ENCODE results near the gene NELFA. TPM values are rescaled to one million over a fixed set of nuclear protein-coding genes. Genes with fewer than 3 reads are reported as not detected.
A peak's percentile ranks its signal among the peaks of the same experiment; 100 is the strongest.

NELFA gene
- total RNA-seq, 3 donors from 2014 or later: 14.1 to 22.0 (median 18.4) TPM

GRCh38 chr4:1985294-1985693 lies 23.5 kb downstream of the NELFA start:
- Histone ChIP-seq H3K9me3 (no peaks in the 10 kb centered on the region), H3K4me3 (no peak overlapping the region), H3K36me3 (peaks cover 12% of the 10 kb centered on the region), H3K27ac (no peak overlapping the region), H3K27me3 (no peaks in the 10 kb centered on the region), H3K4me1 (no peaks in the 10 kb centered on the region)
- no peak for TF ChIP-seq CTCF (IDR thresholded peaks at IDR 0.05)
- TF ChIP-seq POLR2AphosphoS5 (IDR thresholded peaks at IDR 0.05): no peak
- no peak for TF ChIP-seq POLR2A (IDR thresholded peaks at IDR 0.05)
- intact Hi-C loops (cut with DNase I; ENCODE audit: low total_unique reads): no loop called here
- DNase-seq (ENCODE audit: low spot score in 2 of 2): no peak

GRCh38 chr4:1984406-1985191 lies 24.2 kb downstream of the NELFA start:
- DNase-seq (ENCODE audit: low spot score in 2 of 2): no peak
- peak overlapping the region in 1 of 2 donors; percentile 3 for H3K27ac ChIP-seq
- no peak for TF ChIP-seq CTCF (IDR thresholded peaks at IDR 0.05)
- no peak for TF ChIP-seq POLR2A (IDR thresholded peaks at IDR 0.05)
- TF ChIP-seq POLR2AphosphoS5 (IDR thresholded peaks at IDR 0.05): no peak
- H3K4me3 ChIP-seq: no peak overlapping the region
- intact Hi-C loops (cut with DNase I; ENCODE audit: low total_unique reads): no loop called here
- H3K27me3 ChIP-seq: no peaks in the 10 kb centered on the region
- H3K9me3 ChIP-seq: no peaks in the 10 kb centered on the region
- H3K4me1 ChIP-seq: no peaks in the 10 kb centered on the region
- H3K36me3 ChIP-seq: peaks cover 12% of the 10 kb centered on the region

GRCh38 chr4:1983846-1984405 lies 24.8 kb downstream of the NELFA start:
- H3K36me3 ChIP-seq: peaks cover 12% of the 10 kb centered on the region

GRCh38 chr4:1983053-1983845 lies 25.5 kb downstream of the NELFA start:
- Histone ChIP-seq H3K4me1 (no peaks in the 10 kb centered on the region), H3K36me3 (peaks cover 12% of the 10 kb centered on the region), H3K9me3 (no peaks in the 10 kb centered on the region), H3K4me3 (no peak overlapping the region), H3K27me3 (no peaks in the 10 kb centered on the region), H3K27ac (no peak overlapping the region)
- TF ChIP-seq POLR2AphosphoS5 (IDR thresholded peaks at IDR 0.05) (no peak), POLR2A (IDR thresholded peaks at IDR 0.05) (no peak), CTCF (IDR thresholded peaks at IDR 0.05) (no peak)
- intact Hi-C loops (cut with DNase I; ENCODE audit: low total_unique reads): no loop called here
- DNase-seq (ENCODE audit: low spot score in 2 of 2): no peak

More at GRCh38 chr4:1983846-1984405, 24.8 kb downstream of the NELFA start:
- Histone ChIP-seq H3K27ac (no peak overlapping the region), H3K4me1 (no peaks in the 10 kb centered on the region), H3K4me3 (no peak overlapping the region), H3K9me3 (no peaks in the 10 kb centered on the region), H3K27me3 (no peaks in the 10 kb centered on the region)
- DNase-seq (ENCODE audit: low spot score in 2 of 2): no peak
- TF ChIP-seq CTCF (IDR thresholded peaks at IDR 0.05) (no peak), POLR2A (IDR thresholded peaks at IDR 0.05) (no peak), POLR2AphosphoS5 (IDR thresholded peaks at IDR 0.05) (no peak)
- intact Hi-C loops (cut with DNase I; ENCODE audit: low total_unique reads): no loop called here

Measured in breast epithelium (tissue), 4 donors.